Measurements from ENCODE around the gene CCDC9.

DNA sequence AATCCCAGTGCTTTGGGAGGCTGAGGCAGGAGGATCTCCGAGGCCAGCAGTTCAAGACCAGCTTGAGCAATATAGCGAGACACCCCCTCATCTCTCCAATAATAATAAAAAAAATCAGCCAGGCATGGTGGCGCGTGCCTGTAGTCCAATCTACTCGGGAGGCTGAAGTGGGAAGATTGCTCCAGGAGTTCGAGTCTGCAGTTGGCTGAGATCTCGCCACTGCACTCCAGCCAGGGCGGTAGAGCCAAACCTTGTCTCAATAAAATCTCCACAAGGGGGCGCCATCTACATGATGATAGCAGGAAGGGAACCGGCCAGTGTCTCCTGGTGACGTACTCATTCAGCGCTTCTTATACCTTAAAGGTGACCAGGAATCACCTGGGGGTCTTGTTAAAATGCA is 39.7 kb downstream of the CCDC9 start:
- TF ChIP-seq, protein P1, sequence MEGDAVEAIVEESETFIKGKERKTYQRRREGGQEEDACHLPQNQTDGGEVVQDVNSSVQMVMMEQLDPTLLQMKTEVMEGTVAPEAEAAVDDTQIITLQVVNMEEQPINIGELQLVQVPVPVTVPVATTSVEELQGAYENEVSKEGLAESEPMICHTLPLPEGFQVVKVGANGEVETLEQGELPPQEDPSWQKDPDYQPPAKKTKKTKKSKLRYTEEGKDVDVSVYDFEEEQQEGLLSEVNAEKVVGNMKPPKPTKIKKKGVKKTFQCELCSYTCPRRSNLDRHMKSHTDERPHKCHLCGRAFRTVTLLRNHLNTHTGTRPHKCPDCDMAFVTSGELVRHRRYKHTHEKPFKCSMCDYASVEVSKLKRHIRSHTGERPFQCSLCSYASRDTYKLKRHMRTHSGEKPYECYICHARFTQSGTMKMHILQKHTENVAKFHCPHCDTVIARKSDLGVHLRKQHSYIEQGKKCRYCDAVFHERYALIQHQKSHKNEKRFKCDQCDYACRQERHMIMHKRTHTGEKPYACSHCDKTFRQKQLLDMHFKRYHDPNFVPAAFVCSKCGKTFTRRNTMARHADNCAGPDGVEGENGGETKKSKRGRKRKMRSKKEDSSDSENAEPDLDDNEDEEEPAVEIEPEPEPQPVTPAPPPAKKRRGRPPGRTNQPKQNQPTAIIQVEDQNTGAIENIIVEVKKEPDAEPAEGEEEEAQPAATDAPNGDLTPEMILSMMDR (IDR thresholded peaks at IDR 0.05; ENCODE audit: borderline replicate concordance, extremely low read depth, low read length, poor library complexity, severe bottlenecking) = peak; percentile 81
- TF ChIP-seq EZH2 (IDR thresholded peaks at IDR 0.05; ENCODE audit: borderline replicate concordance, low read depth, low read length, severe bottlenecking) = no peak

Data from DND-41 (cell line).